DND-41 (cell line): ENCODE results near the gene FBXL14.
"Not testable (repeated sequence)": the region's sequence is repeated elsewhere in the genome, so short reads cannot be mapped to it uniquely, and the experiment has no call there.

Source experiments
- ATAC-seq: fragments of 200-7000 bp; cut with Tn5 transposase; 3 replicates; pipeline ENCODE4 v1.9.1; 2021; ENCODE audit warnings: low read depth; ENCODE audit not compliant: insufficient read depth
- DNase-seq: peaks from one replicate; pipeline ENCODE4 v3.0.0-alpha.2; 2020
- H2AFZ ChIP-seq: 2 replicates; pipeline ENCODE4 v1.6.0; 2012; ENCODE audit warnings: low read depth, low read length
- H3K27ac ChIP-seq: 2 replicates; pipeline ENCODE4 v1.5.1; 2012; ENCODE audit warnings: low read length, inconsistent platforms
- H3K27me3 ChIP-seq: fragments of 200-600 bp; sonication (generic); 2 replicates; pipeline ENCODE4 v1.6.0; 2012; ENCODE audit warnings: low read length, mild to moderate bottlenecking, inconsistent platforms; ENCODE audit not compliant: insufficient read depth, poor library complexity
- H3K36me3 ChIP-seq: 2 replicates; pipeline ENCODE4 v1.5.1; 2012; ENCODE audit warnings: low read length, inconsistent platforms; ENCODE audit not compliant: insufficient read depth
- H3K4me1 ChIP-seq: 2 replicates; pipeline ENCODE4 v1.5.1; 2012; ENCODE audit warnings: mild to moderate bottlenecking, low read length; ENCODE audit not compliant: insufficient read depth
- H3K4me2 ChIP-seq: 2 replicates; pipeline ENCODE4 v1.6.0; 2012; ENCODE audit warnings: mild to moderate bottlenecking, moderate library complexity, low read length, inconsistent platforms; ENCODE audit not compliant: insufficient read depth
- H3K4me3 ChIP-seq, 2 experiments: fragments of 200-600 bp in 1 of 2; shearing (Covaris generic) in 1 of 2; 2 replicates each; pipeline ENCODE4 v1.5.1; 2012 to 2016; ENCODE audit warnings: inconsistent platforms in 2 of 2, low read length in 2 of 2, mild to moderate bottlenecking in 2 of 2, low read depth in 1 of 2, moderate library complexity in 1 of 2
- H3K79me2 ChIP-seq: 2 replicates; pipeline ENCODE4 v1.6.0; 2012; ENCODE audit warnings: low read length, inconsistent platforms; ENCODE audit not compliant: insufficient read depth
- H3K9ac ChIP-seq: 2 replicates; pipeline ENCODE4 v1.6.0; 2012; ENCODE audit warnings: low read depth, mild to moderate bottlenecking, inconsistent platforms, low read length, moderate library complexity
- H3K9me3 ChIP-seq: 2 replicates; pipeline ENCODE4 v1.5.1; 2012; ENCODE audit warnings: low read length, moderate library complexity, mild to moderate bottlenecking, inconsistent platforms; ENCODE audit not compliant: insufficient read depth, severe bottlenecking
- H4K20me1 ChIP-seq: 2 replicates; pipeline ENCODE4 v1.6.0; 2012; ENCODE audit warnings: low read length; ENCODE audit not compliant: insufficient read depth
- EZH2 ChIP-seq: IDR thresholded peaks from 3 replicates; pipeline ENCODE4 v1.6.1; 2012; ENCODE audit warnings: borderline replicate concordance, low read depth, mild to moderate bottlenecking, moderate library complexity, low read length, inconsistent platforms; ENCODE audit not compliant: severe bottlenecking
- TF ChIP-seq, protein P1 (sequence below): IDR thresholded peaks from 2 replicates; pipeline ENCODE4 v1.5.1; 2012; ENCODE audit warnings: borderline replicate concordance, low read length, moderate library complexity, mild to moderate bottlenecking; ENCODE audit not compliant: poor library complexity, severe bottlenecking; ENCODE audit errors: extremely low read depth

The FBXL14 gene

DNA sequence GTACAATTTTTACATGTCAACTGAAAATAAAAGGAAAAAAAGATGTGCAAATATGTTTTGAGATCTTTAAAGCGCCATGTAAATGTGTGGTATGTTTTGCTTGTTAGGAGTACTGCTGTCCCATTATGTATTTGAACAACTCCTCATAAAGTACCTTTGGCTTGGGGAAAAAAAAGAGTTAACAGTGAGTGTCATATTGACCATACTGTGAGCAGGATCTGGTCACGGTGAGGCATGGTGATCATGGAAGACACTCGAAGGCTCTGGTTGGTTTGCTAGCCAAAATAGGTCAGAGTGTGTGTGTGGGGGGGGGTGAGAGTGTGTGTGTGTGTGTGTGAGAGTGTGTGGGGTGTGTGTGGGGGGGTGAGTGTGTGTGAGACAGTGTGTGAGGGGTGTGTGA is 10.1 kb upstream of the FBXL14 start:
- Histone ChIP-seq H3K9me3 (no peaks in the 10 kb centered on the region), H3K4me3 (no peak overlapping the region), H3K27me3 (no peaks in the 10 kb centered on the region), H3K79me2 (no peaks in the 10 kb centered on the region), H3K4me1 (peaks cover 29% of the 10 kb centered on the region), H3K36me3 (no peaks in the 10 kb centered on the region), H3K27ac (no peak overlapping the region), H4K20me1 (no peaks in the 10 kb centered on the region), H2AFZ (no peak overlapping the region), H3K9ac (no peak overlapping the region), H3K4me2 (no peak overlapping the region)
- no peak for DNase-seq
- TF ChIP-seq, protein P1, sequence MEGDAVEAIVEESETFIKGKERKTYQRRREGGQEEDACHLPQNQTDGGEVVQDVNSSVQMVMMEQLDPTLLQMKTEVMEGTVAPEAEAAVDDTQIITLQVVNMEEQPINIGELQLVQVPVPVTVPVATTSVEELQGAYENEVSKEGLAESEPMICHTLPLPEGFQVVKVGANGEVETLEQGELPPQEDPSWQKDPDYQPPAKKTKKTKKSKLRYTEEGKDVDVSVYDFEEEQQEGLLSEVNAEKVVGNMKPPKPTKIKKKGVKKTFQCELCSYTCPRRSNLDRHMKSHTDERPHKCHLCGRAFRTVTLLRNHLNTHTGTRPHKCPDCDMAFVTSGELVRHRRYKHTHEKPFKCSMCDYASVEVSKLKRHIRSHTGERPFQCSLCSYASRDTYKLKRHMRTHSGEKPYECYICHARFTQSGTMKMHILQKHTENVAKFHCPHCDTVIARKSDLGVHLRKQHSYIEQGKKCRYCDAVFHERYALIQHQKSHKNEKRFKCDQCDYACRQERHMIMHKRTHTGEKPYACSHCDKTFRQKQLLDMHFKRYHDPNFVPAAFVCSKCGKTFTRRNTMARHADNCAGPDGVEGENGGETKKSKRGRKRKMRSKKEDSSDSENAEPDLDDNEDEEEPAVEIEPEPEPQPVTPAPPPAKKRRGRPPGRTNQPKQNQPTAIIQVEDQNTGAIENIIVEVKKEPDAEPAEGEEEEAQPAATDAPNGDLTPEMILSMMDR: no peak
- TF ChIP-seq EZH2: no peak
- no peak for ATAC-seq

DNA sequence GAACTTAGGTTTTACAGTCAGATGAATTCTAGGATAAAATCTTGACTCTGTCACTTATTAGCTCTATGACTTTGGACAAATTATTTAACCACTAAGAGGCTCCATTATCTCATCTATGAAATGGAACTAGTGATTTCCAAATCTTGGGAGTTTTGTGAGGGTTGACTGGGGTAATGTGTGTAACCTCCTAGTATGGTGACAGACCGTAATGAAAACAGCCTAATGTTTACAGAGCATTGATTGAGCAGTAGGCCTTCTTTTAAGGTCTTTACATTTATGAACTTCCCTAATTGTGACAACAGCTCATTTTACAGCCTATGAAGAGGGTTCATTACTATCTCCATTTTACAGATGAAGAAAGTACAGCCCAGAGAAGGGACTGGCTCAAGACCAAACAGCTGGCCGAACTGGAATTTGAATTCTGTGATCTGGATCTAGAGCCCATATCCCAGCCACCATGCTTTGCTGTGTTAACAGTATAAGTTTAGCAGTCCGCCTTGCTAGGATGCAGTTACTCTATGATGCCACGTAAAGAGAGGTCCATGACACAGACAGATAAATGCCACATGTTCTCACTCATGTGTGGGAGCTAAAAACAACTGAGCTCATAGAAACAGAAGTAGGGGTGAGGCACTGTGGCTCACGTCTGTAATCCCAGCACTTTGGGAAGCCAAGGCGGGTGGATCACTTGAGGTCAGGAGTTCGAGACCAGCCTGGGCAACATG is 9.1 kb upstream of the FBXL14 start:
- Histone ChIP-seq H3K9ac (no peak overlapping the region), H3K9me3 (no peaks in the 10 kb centered on the region), H3K4me3 (no peak overlapping the region), H4K20me1 (no peaks in the 10 kb centered on the region), H3K79me2 (no peaks in the 10 kb centered on the region), H2AFZ (no peak overlapping the region), H3K36me3 (no peaks in the 10 kb centered on the region), H3K27me3 (no peaks in the 10 kb centered on the region), H3K27ac (no peak overlapping the region), H3K4me2 (no peak overlapping the region), H3K4me1 (peaks cover 27% of the 10 kb centered on the region)
- ATAC-seq (no peak), DNase-seq (no peak)
- TF ChIP-seq, protein P1: no peak
- no peak for TF ChIP-seq EZH2

DNA sequence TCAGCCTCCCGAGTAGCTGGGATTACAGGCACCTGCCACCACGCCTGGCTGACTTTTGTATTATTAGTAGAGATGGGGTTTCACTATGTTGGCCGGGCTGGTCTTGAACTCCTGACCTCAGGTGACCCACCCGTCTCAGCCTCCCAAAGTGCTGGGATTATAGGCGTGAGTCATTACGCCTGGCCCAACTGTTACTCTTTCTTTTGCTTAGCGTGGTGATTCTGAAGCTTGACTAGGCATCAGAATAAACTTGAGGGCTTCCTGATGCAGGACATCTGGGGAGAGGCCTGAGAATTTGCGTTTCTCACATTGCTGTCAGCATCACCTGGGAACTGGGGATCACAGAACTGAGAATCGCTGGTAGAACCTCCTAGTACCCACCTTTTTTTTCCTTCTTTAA is 8.3 kb upstream of the FBXL14 start:
- Histone ChIP-seq H3K4me1 (peaks cover 20% of the 10 kb centered on the region), H2AFZ (peak overlapping the region; percentile 91)
- not testable (repeated sequence) for H4K20me1 ChIP-seq, H3K9me3 ChIP-seq, H3K36me3 ChIP-seq, DNase-seq, ATAC-seq, H3K4me3 ChIP-seq, H3K4me2 ChIP-seq, H3K9ac ChIP-seq, H3K27ac ChIP-seq, H3K27me3 ChIP-seq, H3K79me2 ChIP-seq

DNA sequence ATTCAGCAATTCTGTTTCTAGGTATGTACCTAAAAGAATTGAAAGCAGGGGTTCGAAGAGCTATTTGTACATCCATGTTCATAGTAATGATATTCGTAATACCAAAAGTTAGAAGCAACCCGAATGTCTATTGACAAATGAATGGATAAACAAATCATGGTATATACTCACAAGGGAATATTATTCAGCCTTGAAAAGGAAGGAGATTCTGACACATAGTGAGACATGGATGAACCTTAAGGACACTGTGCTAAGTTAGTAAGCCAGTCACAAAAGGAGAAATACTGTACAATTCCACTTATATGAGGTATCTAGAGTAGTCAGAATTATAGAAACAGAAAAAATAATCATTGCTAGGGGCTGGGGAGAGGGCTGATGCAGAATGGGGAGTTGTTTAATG is 4.4 kb upstream of the FBXL14 start:
- ATAC-seq (no peak), DNase-seq (no peak)
- peaks cover 26% of the 10 kb centered on the region for H3K4me1 ChIP-seq
- H3K27ac ChIP-seq: no peak overlapping the region
- no peak overlapping the region for H3K4me2 ChIP-seq
- peaks cover under 1% of the 10 kb centered on the region; the same call in 1 of the 2 replicates for H3K36me3 ChIP-seq
- no peaks in the 10 kb centered on the region for H3K9me3 ChIP-seq
- H4K20me1 ChIP-seq: peaks cover under 1% of the 10 kb centered on the region; the same call in 1 of the 2 replicates
- no peak overlapping the region for H3K4me3 ChIP-seq
- H2AFZ ChIP-seq: no peak overlapping the region
- TF ChIP-seq EZH2: no peak
- TF ChIP-seq, protein P1: no peak
- no peak overlapping the region for H3K9ac ChIP-seq
- peaks cover 1% of the 10 kb centered on the region for H3K79me2 ChIP-seq
- no peaks in the 10 kb centered on the region for H3K27me3 ChIP-seq
